Astrocyte (in vitro differentiated cells and primary cell): ENCODE measurements around the gene GNRHR. TPM values are rescaled to one million over a fixed set of nuclear protein-coding genes. Genes with fewer than 3 reads are reported as not detected.

Experiments
- DNase-seq: peaks from one replicate; pipeline ENCODE4 v3.0.0-alpha.2; 2010; ENCODE audit warnings: low read depth
- FAIRE-seq: peaks from 2 replicates; lab custom pipeline; 2011; peaks lifted over from hg19 to GRCh38; lab: Jason Lieb, UNC
- H2AFZ ChIP-seq: 2 replicates; pipeline ENCODE4 v1.6.0; 2012; ENCODE audit warnings: low read depth, low read length, inconsistent platforms
- H3K27ac ChIP-seq: 2 replicates; pipeline ENCODE4 v1.5.1; 2011; ENCODE audit warnings: low read depth, low read length, inconsistent platforms
- H3K27me3 ChIP-seq: 2 replicates; pipeline ENCODE4 v1.6.0; 2011; ENCODE audit warnings: low read length, inconsistent platforms; ENCODE audit not compliant: insufficient read depth
- H3K36me3 ChIP-seq: 2 replicates; pipeline ENCODE4 v1.5.1; 2011; ENCODE audit warnings: low read length, inconsistent platforms; ENCODE audit not compliant: insufficient read depth
- H3K4me1 ChIP-seq: 2 replicates; pipeline ENCODE4 v1.5.1; 2011; ENCODE audit warnings: low read length, inconsistent platforms; ENCODE audit not compliant: insufficient read depth
- H3K4me2 ChIP-seq: 2 replicates; pipeline ENCODE4 v1.6.0; 2012; ENCODE audit warnings: low read length, inconsistent platforms
- H3K4me3 ChIP-seq: 2 replicates; pipeline ENCODE4 v1.5.1; 2011; ENCODE audit warnings: low read depth, mild to moderate bottlenecking, low read length, inconsistent platforms; ENCODE audit not compliant: insufficient read depth
- H3K79me2 ChIP-seq: 2 replicates; pipeline ENCODE4 v1.6.0; 2012; ENCODE audit warnings: mild to moderate bottlenecking, low read length, inconsistent platforms; ENCODE audit not compliant: insufficient read depth
- H3K9ac ChIP-seq: 2 replicates; pipeline ENCODE4 v1.6.0; 2012; ENCODE audit warnings: mild to moderate bottlenecking, low read length, inconsistent platforms
- H3K9me3 ChIP-seq: 2 replicates; pipeline ENCODE4 v1.5.1; 2012; ENCODE audit warnings: low read depth, mild to moderate bottlenecking, low read length, inconsistent platforms; ENCODE audit not compliant: insufficient read depth
- H4K20me1 ChIP-seq: 2 replicates; pipeline ENCODE4 v1.6.0; 2012; ENCODE audit warnings: low read length, inconsistent platforms; ENCODE audit not compliant: insufficient read depth
- H3K27ac Mint-ChIP-seq: one replicate; pipeline ENCODE4 v1.8.0; 2021; ENCODE audit warnings: mild to moderate bottlenecking, mixed read lengths; ENCODE audit not compliant: unreplicated experiment
- H3K27me3 Mint-ChIP-seq: one replicate; pipeline ENCODE4 v1.8.0; 2021; ENCODE audit warnings: low read depth, mixed read lengths; ENCODE audit not compliant: unreplicated experiment
- H3K36me3 Mint-ChIP-seq: one replicate; pipeline ENCODE4 v1.8.0; 2021; ENCODE audit warnings: low read depth, mixed read lengths; ENCODE audit not compliant: unreplicated experiment
- H3K4me1 Mint-ChIP-seq: one replicate; pipeline ENCODE4 v1.8.0; 2021; ENCODE audit warnings: low read depth, mixed read lengths; ENCODE audit not compliant: unreplicated experiment
- H3K4me3 Mint-ChIP-seq: one replicate; pipeline ENCODE4 v1.8.0; 2021; ENCODE audit warnings: mild to moderate bottlenecking, moderate library complexity, mixed read lengths; ENCODE audit not compliant: unreplicated experiment
- H3K9me3 Mint-ChIP-seq: one replicate; pipeline ENCODE4 v1.8.0; 2021; ENCODE audit warnings: mild to moderate bottlenecking, mixed read lengths; ENCODE audit not compliant: unreplicated experiment
- CTCF ChIP-seq: IDR thresholded peaks from 2 replicates; pipeline ENCODE4 v1.5.1; 2011; ENCODE audit warnings: low read depth, mild to moderate bottlenecking, inconsistent platforms, low read length, moderate library complexity; ENCODE audit not compliant: insufficient read depth
- EZH2 ChIP-seq: IDR thresholded peaks from 2 replicates; pipeline ENCODE4 v1.6.1; 2012; ENCODE audit warnings: mild to moderate bottlenecking, low read length, inconsistent platforms; ENCODE audit not compliant: insufficient read depth
- total RNA-seq: library from RNA; stranded (reverse); gene quantifications from 2 replicates; pipeline ENCODE4 v1.2.1, GENCODE V29; 2021

GNRHR gene
- total RNA-seq, 1 donor from 2014 or later, result not detected

- peaks cover 3% of the 10 kb centered on the region for H3K4me1 Mint-ChIP-seq
- no peaks in the 10 kb centered on the region for H3K27me3 Mint-ChIP-seq
- no peak overlapping the region for H3K4me2 ChIP-seq
- FAIRE-seq (no peak), DNase-seq (no peak)
- no peak overlapping the region for H3K27ac ChIP-seq
- no peaks in the 10 kb centered on the region for H3K9me3 ChIP-seq
- TF ChIP-seq CTCF (no peak), EZH2 (no peak)
- H2AFZ ChIP-seq, result no peak overlapping the region
- no peaks in the 10 kb centered on the region for H3K27me3 ChIP-seq
- no peaks in the 10 kb centered on the region for H3K79me2 ChIP-seq
- no peak overlapping the region for H3K4me3 ChIP-seq
- H3K36me3 ChIP-seq, result no peaks in the 10 kb centered on the region
- H4K20me1 ChIP-seq, result no peaks in the 10 kb centered on the region
- no peaks in the 10 kb centered on the region for H3K9me3 Mint-ChIP-seq
- H3K27ac Mint-ChIP-seq, result no peak overlapping the region
- H3K36me3 Mint-ChIP-seq, result no peaks in the 10 kb centered on the region
- no peak overlapping the region for H3K4me3 Mint-ChIP-seq
- peaks cover 3% of the 10 kb centered on the region for H3K4me1 ChIP-seq
- H3K9ac ChIP-seq, result no peak overlapping the region
Observed at GRCh38 chr4:67787311-67787710, 33.1 kb upstream of the GNRHR start.

DNA sequence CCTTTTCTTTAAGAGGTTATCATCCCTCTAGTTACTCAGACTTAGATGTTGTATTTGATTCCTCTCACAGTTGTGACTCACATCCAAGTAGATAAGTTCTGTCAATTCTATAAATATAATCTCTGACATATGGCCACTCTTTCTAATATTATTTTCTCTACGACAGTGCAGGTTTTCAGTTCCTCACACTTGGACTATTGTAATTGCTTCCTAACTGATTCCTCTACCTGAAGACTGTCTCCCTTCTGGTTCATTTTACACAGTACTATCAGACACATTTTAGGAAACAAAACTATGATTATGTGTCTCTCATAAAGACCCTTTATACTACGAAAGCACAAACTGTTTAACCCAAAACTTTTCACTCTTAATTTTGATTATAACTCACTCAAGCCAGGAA, 31.3 kb upstream of the GNRHR start:
- FAIRE-seq (no peak), DNase-seq (peak; percentile 8)
- H3K36me3 ChIP-seq, result no peaks in the 10 kb centered on the region
- no peak overlapping the region for H3K4me3 ChIP-seq
- no peak overlapping the region for H3K9ac ChIP-seq
- Mint-ChIP-seq H3K36me3 (no peaks in the 10 kb centered on the region), H3K27ac (no peak overlapping the region), H3K27me3 (no peaks in the 10 kb centered on the region), H3K9me3 (no peaks in the 10 kb centered on the region), H3K4me3 (no peak overlapping the region), H3K4me1 (peaks cover 3% of the 10 kb centered on the region)
- peak overlapping the region; percentile 13 for H3K4me2 ChIP-seq
- H3K9me3 ChIP-seq, result no peaks in the 10 kb centered on the region
- H3K4me1 ChIP-seq, result peaks cover 3% of the 10 kb centered on the region
- no peak overlapping the region for H2AFZ ChIP-seq
- H4K20me1 ChIP-seq, result no peaks in the 10 kb centered on the region
- H3K27ac ChIP-seq, result no peak overlapping the region
- no peaks in the 10 kb centered on the region for H3K27me3 ChIP-seq
- TF ChIP-seq CTCF, result no peak
- TF ChIP-seq EZH2, result no peak
- H3K79me2 ChIP-seq, result no peaks in the 10 kb centered on the region

- Histone ChIP-seq H3K79me2 (no peaks in the 10 kb centered on the region), H4K20me1 (no peaks in the 10 kb centered on the region), H2AFZ (no peak overlapping the region), H3K9ac (no peak overlapping the region), H3K4me2 (no peak overlapping the region), H3K4me1 (no peaks in the 10 kb centered on the region), H3K27me3 (no peaks in the 10 kb centered on the region), H3K27ac (no peak overlapping the region), H3K36me3 (no peaks in the 10 kb centered on the region), H3K4me3 (no peak overlapping the region), H3K9me3 (no peaks in the 10 kb centered on the region)
- FAIRE-seq (no peak), DNase-seq (peak; percentile 50)
- no peak overlapping the region for H3K4me3 Mint-ChIP-seq
- no peak overlapping the region for H3K27ac Mint-ChIP-seq
- no peaks in the 10 kb centered on the region for H3K36me3 Mint-ChIP-seq
- no peaks in the 10 kb centered on the region for H3K27me3 Mint-ChIP-seq
- H3K9me3 Mint-ChIP-seq, result no peaks in the 10 kb centered on the region
- TF ChIP-seq EZH2 (no peak), CTCF (no peak)
- peaks cover 6% of the 10 kb centered on the region for H3K4me1 Mint-ChIP-seq
Observed at GRCh38 chr4:67779631-67780030, 25.4 kb upstream of the GNRHR start.
